A549 treated with AZD2906 at 1 μM for 4 hours (cell line): ENCODE data around the gene TMEM150C. TPM values are rescaled to one million over a fixed set of nuclear protein-coding genes. Genes with fewer than 3 reads are reported as not detected.

ENCODE experiments used
- total RNA-seq: library from RNA; stranded (reverse); fragments of 200-300 nt; extraction: Qiagen RNA extraction; gene quantifications from 5 replicates; pipeline ENCODE4 v1.2.3, GENCODE V29; 2022

The TMEM150C gene
- total RNA-seq = 0.87 to 1.2 TPM (median 0.98 TPM) in 5 replicates

DNA sequence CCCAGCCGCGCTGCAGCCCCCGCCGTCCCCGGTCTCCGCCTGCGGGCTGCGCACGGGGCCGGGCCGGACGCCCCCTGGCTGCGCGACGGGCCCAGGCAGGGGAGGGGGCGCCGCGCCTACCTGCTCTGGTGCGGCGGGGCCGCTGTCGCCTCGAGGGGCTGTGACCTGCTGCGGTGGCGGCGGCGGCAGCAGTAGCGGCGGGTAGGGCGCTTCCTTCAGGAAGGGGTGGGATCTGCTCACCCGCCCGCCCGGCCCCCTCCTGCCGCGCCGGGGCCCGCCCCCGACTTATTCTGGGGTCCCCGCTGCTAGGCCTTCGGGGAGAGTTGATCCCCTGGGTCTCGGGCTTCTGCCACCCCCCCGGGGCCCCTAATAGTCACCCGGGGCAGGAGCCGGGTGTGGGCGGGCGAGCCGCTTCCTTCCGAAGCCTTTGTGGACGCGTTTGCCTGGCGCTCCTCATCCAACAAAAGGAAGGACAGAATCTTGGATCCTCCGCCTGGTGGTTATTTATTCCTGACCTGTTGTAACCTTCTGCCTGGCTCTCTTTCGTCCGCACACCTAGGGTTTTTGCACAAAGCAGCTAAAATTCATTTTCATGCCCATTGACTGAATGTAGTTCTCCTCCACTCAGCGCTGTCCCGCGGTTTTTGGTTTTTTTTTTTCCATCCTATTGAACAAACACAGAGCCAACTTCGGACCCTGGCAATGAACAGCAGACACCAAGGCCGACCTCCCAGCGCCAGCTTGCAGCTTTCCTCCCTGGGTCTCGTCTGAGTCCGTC lies at the start of gene TMEM150C:
Gene TMEM150C, minus strand, starts transcription at position 203 of the 778 bp plus-strand sequence. CDS start 57,331 bp downstream, outside the sequence.

Other genes with a start within 250 kb of the TMEM150C start
- gene HNRNPD, start 188.0 kb downstream of the TMEM150C start, total RNA-seq = 215 to 303 TPM (median 222 TPM) in 5 replicates
- gene HNRNPDL, start 131.5 kb downstream of the TMEM150C start, total RNA-seq = 223 to 360 TPM (median 270 TPM) in 5 replicates
- gene ENOPH1, start 131.4 kb downstream of the TMEM150C start, total RNA-seq = 28.4 to 33.2 TPM (median 31.5 TPM) in 5 replicates
- 5.8 to 6.7 TPM (median 6.5 TPM) in 5 replicates for gene SCD5, start 236.8 kb upstream of the TMEM150C start, total RNA-seq